DOHH2 (cell line): ENCODE data around the gene EOLA2.
"Not testable (repeated sequence)": the region's sequence is repeated elsewhere in the genome, so short reads cannot be mapped to it uniquely, and the experiment has no call there.

Experiments
- EZH2phosphoT487 ChIP-seq: fragments of 200-600 bp; sonication (generic); IDR thresholded peaks from 2 replicates; pipeline ENCODE4 v1.6.1; 2017; ENCODE audit warnings: borderline replicate concordance, mild to moderate bottlenecking, antibody characterized with exemption, low read length, moderate library complexity, mixed read lengths
- TF ChIP-seq, protein P1 (sequence below): fragments of 200-600 bp; sonication (generic); IDR thresholded peaks from one replicate; pipeline ENCODE4 v1.5.1; 2014; ENCODE audit warnings: antibody characterized with exemption, mild to moderate bottlenecking, low read depth, low read length; ENCODE audit not compliant: poor library complexity, severe bottlenecking

- TF ChIP-seq EZH2phosphoT487: not testable (repeated sequence)
- TF ChIP-seq, protein P1, sequence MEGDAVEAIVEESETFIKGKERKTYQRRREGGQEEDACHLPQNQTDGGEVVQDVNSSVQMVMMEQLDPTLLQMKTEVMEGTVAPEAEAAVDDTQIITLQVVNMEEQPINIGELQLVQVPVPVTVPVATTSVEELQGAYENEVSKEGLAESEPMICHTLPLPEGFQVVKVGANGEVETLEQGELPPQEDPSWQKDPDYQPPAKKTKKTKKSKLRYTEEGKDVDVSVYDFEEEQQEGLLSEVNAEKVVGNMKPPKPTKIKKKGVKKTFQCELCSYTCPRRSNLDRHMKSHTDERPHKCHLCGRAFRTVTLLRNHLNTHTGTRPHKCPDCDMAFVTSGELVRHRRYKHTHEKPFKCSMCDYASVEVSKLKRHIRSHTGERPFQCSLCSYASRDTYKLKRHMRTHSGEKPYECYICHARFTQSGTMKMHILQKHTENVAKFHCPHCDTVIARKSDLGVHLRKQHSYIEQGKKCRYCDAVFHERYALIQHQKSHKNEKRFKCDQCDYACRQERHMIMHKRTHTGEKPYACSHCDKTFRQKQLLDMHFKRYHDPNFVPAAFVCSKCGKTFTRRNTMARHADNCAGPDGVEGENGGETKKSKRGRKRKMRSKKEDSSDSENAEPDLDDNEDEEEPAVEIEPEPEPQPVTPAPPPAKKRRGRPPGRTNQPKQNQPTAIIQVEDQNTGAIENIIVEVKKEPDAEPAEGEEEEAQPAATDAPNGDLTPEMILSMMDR: not testable (repeated sequence)
Measured at GRCh38 chrX:149923836-149924235, 14.5 kb downstream of the EOLA2 start.
